GM19035 (cell line): ENCODE results near the gene FAAH.

Source experiments
- ATAC-seq: cut with Tn5 transposase; IDR thresholded peaks from one replicate; pipeline ENCODE4 v1.9.1; 2021; ENCODE audit not compliant: unreplicated experiment

The FAAH gene

DNA sequence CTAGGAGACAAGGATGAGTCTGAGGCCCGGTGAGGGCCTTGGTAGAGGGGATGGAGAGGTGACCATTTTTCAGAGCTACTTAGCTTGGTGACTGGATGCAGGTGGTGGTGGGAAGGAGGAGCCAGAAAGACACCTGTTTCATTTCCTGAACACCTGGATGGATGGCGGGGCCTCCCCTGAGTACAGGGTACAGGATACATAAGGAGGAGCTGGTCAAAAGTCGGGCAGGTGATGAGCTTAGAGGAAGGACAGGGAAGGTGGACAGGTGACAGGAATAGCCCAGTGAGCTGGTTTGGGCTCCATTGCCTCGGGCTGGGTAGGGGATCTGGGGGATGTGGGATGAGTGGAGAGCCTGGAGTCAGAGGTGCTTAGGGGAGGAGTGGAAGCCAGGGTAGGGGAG, 6.3 kb downstream of the FAAH start:
- no peak for ATAC-seq

DNA sequence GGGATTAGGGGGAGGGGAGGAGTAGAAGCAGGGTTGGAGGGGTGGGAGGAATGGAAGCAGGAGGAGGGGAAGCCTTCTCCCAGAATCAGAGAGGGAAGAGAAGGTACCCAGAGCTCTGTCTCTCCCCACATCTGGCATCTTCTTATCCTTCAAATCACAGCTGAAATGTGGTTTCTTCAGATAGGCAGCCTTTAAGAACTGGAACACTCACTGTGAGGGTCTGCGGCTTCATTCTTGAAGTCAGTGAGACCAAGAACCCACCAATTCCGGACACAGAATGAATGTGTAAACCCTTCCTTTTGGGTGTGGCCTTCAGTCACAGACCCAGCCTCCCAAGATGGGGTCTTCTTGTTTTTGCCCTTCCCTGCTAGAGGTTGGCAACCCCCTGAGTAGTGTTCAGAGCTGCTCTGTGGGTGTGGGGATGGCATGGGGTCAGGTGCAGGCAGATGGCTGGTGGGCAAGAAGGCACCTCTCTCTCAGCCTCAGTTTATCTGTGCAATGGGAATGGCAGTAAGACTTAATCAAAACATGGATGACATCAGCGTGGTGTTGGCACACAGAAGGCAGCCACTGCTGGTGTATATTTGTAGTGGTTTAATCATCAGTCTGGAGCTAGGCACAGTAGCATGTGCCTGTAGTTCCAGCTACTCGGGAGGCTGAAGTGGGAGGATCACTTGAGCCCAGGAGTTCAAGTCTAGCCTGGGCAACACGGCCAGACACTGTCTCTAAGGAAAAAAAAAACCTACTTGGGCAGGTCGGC, 7.2 kb downstream of the FAAH start:
- ATAC-seq: no peak

DNA sequence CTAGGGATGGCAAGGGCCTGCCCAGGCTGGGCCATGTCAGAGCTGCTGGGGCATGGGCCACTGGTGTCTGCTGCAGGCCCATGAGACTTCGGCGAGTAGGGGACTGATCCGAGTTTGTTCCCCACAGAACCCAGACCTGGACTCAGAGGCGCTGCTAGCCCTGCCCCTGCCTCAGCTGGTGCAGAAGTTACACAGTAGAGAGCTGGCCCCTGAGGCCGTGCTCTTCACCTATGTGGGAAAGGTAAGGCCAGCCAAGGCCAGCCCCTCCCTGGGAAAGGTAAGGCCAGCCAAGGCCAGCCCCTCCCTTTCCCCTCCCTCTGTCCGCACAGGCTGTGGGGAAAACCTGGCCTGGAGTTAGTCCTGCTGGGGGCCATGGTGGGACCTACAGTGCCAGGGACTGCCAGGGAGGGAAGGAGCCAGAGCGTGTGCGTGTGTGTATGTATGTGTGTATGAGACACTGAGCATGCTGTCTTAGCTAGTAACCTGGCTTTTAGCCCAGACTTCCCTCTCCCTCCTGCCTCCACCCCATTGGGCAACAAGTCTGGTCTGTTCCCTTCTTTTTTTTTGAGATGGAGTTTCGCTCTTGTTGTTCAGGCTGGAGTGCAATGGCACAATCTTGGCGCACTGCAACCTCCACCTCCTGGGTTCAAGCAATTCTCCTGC, 8.0 kb downstream of the FAAH start:
- ATAC-seq: no peak

DNA sequence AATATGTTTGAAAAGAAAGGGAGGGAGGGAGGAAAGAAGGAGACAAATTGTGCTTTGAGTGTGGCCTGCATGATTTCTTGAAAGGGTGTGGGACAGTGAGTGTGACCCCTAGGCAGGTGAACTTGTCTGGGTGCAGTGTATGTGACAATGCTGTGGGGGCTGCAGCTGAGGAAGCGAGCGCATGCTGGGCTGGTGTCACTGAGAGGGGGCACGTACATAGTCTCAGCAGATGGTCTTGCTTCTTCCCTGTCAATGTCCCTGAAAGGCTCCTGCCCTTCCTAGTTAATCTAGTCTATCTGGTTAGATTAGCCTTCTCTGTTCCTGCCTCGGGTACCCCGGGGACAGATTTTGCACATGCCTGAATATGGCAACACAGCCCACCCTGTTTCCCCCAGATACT, 9.8 kb downstream of the FAAH start:
- no peak for ATAC-seq

DNA sequence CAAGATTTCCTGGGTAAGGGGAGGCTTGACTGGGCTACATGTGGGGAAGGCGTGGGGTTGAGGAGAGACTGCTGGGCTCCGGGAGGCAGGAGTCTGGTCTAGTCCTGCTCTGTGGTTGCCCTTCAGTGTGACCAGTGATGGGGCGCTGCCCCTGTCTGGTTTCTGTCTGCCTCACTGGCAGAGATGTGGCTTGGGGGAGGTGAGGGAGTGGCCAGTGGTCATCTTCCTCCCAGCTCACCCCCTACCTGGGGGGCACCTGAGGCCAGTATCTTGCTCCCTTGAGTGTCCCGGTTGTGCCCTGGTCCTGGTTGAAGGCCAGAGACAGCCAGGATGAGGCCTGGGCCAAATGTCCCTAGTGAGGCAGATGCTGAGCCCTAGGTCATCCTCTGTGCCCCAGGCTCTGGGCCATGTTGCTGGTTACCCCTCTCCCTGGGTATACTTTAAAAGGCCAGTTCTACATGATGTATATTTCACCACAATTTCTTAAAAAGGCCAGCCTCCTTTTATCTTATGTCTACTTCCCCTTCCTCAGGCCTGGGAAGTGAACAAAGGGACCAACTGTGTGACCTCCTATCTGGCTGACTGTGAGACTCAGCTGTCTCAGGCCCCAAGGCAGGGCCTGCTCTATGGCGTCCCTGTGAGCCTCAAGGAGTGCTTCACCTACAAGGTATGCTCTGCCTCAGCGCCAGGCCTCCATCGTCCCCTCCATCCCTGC, 10.5 kb downstream of the FAAH start:
- no peak for ATAC-seq

DNA sequence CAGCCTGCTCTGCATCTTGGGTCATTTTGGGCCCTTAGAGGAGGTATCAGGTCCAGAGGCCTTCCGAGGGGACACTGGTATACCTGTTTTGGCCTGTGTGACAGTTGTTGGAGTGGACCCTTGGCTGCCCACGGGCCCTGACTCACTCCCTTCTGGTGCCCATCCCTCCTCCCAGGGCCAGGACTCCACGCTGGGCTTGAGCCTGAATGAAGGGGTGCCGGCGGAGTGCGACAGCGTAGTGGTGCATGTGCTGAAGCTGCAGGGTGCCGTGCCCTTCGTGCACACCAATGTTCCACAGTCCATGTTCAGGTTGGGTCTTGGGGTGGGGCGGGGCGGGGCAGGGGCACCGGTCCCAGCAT, 11.1 kb downstream of the FAAH start:
- no peak for ATAC-seq

DNA sequence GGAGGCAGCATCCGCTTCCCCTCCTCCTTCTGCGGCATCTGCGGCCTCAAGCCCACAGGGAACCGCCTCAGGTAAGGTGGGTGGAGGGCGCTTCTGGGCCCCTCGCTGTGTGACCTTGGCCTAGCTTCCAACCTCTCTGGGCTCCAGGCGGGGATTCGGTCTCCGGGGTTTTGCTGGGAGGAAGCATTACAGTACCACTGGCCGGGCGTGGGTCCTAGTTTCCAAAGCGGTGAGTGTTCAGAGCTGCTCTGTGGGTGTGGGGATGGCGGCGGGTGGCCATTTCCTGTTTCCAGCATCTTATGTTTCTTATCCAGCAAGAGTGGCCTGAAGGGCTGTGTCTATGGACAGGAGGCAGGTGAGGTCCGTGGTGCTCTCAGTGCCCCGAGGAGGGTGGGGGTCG, 11.6 kb downstream of the FAAH start:
- no peak for ATAC-seq

DNA sequence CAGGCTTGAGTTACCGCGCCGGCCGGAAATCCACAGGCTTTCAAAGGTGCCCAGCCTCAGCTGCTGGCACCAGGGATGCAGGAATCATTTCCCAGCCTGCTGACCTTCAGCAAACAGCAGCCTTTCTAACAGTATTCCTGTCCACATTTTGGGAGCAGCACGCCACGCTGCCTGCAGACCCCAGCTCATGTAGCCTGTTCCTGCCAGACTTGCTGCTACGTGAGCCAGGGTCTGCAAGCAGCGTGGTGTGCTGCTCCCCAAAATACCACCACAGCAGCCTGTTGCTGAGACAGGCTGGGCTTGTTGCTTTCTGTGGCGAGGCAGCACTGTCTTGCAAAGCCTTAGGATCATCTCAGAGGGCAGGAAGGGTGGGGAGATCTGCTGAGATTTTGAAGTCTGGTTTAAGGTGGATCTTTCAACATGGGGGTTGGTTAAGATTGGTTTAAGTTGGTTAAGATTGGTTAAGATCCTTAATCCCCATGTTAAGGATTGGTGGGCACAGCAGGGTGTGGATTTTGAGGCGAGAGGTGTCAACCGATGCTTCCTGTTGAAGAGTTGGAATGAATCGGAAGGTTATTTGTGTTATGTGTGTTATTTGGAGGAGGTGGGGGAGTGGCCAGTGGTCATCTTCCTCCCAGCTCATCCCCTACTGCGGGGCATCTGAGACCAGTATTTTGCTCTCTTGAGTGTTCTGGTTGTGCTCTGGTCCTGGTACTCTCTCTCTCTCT, 12.9 kb downstream of the FAAH start:
- no peak for ATAC-seq

DNA sequence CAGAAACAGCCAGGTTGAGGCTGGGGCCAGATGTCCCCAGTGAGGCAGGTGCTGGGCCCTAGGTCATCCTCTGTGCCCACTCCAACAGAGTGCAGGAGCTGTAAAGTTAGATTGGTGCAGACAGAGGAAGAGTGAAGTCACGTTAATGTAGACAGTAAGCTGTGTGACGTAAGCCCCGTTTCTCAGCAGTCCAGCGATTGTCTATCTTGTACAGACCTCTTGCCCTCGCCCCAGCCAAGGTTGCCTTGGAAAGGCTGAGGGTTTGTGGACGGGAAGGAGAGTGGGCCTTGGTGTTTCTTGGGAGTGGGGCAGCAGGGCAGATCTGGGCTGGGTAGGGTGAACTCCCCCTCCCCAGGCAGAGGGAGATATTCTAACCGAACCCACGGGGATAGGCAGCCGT, 13.5 kb downstream of the FAAH start:
- ATAC-seq: no peak

DNA sequence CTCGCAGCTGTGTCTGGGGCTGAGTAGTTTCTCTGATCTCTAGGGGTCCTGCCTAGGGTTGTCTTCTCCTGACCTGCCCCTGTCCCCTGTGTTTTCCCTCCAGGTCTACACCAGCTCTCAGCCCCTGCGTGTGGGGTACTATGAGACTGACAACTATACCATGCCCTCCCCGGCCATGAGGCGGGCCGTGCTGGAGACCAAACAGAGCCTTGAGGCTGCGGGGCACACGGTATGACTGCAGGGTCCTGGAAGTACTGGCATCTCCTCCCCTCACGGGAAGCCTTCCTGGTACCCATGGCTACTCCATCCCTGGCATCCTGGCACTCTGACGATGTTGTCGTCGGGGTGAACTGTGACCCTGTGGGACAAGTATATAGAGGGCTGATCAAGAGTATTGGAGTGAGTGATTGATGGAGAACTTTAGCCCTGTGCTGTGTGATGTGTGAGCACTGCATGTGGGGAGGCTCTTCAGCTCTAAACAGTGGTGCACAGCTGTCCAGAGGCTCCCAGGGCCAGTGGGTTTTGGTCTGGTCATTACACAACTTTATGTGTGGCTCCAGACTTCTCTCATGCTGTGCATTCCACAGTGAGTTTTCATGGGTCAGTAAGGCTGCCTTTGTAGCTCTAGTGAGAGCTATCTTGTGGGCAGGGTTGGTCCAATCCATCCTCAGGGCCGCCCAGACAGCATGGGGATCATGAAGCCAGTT, 14.4 kb downstream of the FAAH start:
- ATAC-seq: no peak

DNA sequence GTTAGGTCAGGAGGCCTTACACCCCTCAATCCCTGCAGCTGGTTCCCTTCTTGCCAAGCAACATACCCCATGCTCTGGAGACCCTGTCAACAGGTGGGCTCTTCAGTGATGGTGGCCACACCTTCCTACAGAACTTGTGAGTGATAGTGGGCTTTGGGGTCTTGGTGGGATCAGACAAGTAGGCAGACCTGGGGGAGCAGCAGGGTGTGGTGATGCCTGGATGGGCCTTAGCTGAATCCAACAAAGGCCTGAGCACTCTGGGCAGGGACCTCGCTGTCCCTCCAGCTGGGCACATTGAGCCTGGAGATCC, 14.9 kb downstream of the FAAH start:
- ATAC-seq: no peak

DNA sequence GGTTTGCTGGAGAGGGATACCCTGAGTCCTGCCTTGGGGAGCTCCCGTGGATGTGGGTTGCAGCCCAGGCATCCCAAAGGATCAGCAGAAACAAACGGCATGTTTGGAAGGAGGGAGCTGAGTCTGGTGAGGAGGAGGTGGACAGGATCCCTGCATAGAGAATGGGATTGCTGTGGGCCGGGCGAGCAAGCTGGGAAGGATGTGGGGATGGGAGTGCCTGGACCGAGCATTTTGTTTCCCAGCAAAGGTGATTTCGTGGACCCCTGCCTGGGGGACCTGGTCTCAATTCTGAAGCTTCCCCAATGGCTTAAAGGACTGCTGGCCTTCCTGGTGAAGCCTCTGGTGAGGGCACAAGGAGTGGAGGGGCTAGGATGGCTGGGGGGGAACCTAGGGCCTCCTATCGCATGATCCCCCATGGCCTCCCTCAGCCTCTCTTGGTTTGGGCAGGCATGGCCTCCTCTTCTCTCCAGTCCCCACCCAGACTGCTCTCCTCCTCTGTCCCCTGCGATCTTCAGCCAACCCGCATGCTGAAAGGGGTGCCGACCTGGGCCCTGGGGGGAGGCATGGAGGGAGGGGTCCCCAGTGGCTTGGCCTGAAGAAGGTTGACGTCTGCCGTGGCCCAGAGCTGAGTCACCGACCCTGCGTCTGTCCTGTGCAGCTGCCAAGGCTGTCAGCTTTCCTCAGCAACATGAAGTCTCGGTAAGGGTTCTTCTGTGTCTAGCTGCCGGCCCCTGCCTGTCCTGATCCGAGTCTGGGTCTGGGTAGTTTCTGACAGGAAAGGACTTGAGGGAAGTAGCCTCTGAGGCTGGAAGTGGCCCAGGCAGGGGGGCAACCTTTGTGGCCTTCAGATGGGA, 16.3 kb downstream of the FAAH start:
- no peak for ATAC-seq

DNA sequence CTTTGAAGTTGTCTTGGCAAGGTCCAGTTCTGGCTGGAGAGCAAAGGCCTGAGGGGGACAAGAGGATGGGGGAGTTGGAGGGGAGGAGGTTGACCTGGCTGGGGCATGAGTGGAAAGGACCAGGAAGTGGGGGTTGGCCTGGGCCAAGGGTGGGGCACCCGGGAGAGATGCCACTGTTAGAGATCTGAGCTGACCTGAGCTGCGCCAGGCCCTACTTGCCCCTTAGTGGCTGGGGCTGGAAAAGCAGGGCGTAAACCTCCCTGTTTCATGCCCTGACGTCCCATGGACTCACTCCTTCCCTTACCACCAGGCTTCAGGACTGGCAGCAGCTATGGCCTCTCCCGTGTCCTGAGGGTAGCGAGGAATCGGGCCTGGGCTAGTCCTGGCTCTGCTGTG, 16.9 kb downstream of the FAAH start:
- no peak for ATAC-seq

DNA sequence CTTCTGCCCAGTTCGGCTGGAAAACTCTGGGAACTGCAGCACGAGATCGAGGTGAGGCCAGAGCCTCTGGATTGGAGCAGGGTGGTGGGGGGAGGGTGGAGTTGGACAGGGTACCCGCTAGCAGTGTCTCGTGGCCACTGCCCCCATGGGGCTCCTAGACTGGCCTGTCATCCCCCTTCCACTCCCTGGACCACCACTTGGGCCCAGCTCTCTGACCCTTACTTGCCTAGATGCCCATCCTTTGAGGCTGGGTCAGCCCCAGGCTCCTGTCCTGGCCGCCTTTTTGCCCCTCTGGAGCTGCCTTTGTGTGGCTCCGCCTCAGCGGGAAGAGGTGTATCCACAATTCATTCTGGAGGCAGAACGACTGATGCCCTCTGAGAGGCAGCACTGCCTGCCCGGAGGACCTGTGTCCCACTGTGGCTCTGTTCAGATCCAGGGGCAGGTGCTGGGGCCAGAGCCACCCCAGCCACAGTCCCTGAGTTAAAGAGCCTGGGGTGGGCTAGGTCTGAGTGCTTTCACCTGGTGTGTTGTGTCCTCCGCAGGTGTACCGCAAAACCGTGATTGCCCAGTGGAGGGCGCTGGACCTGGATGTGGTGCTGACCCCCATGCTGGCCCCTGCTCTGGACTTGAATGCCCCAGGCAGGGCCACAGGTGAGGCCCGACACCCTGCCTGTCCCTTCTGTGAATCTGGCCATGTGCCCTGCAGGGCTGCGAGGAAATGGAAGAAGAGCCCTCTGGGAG, 17.7 kb downstream of the FAAH start:
- no peak for ATAC-seq

DNA sequence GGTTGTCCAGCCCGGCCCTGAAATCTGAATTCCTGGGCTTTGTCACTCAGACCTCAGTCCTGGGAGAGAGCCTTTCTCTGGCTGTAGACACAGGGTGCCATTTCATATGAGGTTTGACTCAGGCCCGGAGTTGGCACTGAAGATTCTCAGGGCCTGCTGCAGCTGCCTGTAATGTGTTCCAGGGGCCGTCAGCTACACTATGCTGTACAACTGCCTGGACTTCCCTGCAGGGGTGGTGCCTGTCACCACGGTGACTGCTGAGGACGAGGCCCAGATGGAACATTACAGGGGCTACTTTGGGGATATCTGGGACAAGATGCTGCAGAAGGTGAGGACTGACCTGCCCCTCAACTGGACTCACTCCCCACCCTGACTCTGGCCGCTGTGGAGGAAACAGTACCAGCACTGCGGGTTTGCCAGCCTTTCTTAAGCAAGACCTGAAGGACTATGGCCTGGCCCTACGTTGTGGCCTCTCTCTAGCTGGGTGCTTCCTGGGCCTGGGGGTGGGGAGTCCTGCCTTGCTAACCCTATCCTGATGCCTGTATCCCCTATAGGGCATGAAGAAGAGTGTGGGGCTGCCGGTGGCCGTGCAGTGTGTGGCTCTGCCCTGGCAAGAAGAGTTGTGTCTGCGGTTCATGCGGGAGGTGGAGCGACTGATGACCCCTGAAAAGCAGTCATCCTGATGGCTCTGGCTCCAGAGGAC, 18.9 kb downstream of the FAAH start:
- no peak for ATAC-seq

DNA sequence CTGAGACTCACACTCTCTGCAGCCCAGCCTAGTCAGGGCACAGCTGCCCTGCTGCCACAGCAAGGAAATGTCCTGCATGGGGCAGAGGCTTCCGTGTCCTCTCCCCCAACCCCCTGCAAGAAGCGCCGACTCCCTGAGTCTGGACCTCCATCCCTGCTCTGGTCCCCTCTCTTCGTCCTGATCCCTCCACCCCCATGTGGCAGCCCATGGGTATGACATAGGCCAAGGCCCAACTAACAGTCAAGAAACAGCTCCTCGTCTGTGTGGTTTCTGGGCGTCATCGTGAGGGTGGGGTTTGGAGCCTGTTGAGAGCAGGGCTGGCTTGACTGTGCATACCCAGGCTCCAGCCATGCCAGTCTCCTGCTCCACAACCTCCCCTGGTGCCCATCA, 19.5 kb downstream of the FAAH start:
- ATAC-seq: no peak

DNA sequence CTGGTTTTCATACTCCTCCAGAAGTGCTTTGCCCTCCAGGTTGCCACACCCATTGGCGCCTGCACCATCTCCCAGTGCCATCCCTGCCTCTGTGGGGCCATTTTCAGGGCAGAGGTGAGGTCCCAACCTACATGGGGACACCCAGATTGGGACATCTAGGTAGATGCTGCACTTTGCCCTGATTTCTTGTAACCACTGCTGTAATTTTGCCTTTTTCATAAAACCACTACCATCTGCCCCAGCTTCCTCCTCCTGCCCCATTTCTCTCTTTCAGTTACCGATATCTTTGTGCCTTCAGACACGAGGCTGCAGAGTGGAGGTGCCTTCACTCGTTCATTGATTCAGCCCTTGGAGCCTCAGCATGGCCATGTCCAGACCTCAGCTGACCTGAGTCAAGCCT, 21.4 kb downstream of the FAAH start:
- no peak for ATAC-seq

DNA sequence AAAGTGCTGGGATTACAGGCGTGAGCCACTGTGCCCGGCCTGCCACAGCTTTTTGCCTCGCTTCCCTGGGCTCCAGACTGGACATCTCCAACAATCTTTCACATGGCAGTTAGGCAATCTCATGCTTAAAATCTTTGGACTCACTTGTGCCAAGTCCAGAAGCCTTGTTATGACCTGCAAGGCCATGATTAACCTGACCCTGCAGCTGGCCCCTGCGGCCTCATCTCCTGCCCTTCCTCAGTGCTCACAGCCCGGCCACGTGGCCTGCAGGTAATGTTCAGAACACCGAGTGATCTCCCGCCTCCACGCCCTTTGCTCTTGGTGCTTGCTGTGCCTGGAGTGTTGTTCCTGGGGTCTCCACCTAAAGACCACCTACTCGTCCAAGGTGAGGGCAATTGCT, 24.9 kb downstream of the FAAH start:
- no peak for ATAC-seq

DNA sequence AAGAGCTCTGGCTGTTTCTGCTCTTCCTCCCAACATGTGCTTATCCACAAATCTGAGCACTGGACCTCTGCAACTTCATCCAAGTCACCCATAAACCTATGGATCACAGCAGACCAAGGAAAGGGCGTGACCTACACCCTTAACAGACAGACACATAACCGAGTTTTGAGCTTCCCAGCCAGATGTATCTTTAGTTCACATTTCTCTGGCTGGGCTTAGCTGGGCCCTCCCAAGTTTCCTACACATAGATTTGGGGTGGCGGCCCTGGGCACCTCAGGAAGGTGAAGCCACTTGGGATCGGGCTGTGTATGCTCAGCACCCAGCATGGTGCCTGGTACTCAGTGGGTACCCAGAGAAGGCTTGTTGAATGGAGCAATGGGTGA, 26.4 kb downstream of the FAAH start:
- ATAC-seq: no peak
